22Rv1 (cell line): Measurements from ENCODE around the gene RMC1.
"Not testable (repeated sequence)": the region's sequence is repeated elsewhere in the genome, so short reads cannot be mapped to it uniquely, and the experiment has no call there.

ENCODE experiments used
- CTCF ChIP-seq: fragments of 450-650 bp; IDR thresholded peaks from 2 replicates; pipeline ENCODE4 v1.5.1; 2017; ENCODE audit warnings: mild to moderate bottlenecking
- ZFX ChIP-seq: fragments of 450-650 bp; IDR thresholded peaks from 2 replicates; pipeline ENCODE4 v1.6.1; 2017; ENCODE audit warnings: antibody characterized with exemption, borderline replicate concordance

DNA sequence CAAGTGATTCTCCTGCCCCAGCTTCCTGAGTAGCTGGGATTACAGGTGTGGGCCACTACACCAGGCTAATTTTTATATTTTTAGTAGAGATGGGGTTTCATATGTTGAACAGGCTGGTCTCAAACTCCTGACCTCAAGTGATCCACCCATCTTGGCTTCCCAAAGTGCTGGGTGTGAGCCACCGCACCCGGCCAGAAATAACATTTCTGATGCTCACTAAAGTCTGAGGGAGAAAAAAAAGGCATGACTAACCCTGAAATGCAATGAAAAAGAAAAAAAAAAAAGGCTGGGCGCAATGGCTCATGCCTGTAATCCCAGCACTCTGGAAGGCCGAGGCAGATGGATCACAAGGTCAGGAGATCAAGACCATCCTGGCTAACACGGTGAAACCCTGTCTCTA lies 13.7 kb upstream of the RMC1 start:
- not testable (repeated sequence) for TF ChIP-seq CTCF, ZFX
